Activated B cell treated with CpG ODN at 0.5 μM for 24 hours (primary cell): ENCODE data around the gene ATG5. TPM values are rescaled to one million over a fixed set of nuclear protein-coding genes. Genes with fewer than 3 reads are reported as not detected.
"Not testable (repeated sequence)": the region's sequence is repeated elsewhere in the genome, so short reads cannot be mapped to it uniquely, and the experiment has no call there.

Experiments used
- ATAC-seq: fragments of 200-7000 bp; cut with Tn5 transposase; one replicate; pipeline ENCODE4 v1.10.0; 2021; ENCODE audit warnings: low read depth, mild to moderate bottlenecking, moderate library complexity
- CTCF ChIA-PET: fragments of 350-600 bp; sonication (Branson Sonifier 250); formaldehyde crosslinking; loops from one replicate; lab custom pipeline; 2021; ENCODE audit warnings: antibody characterized with exemption; lab: Charles Lee
- POLR2A ChIA-PET: fragments of 350-600 bp; sonication (Branson Sonifier 250); formaldehyde crosslinking; loops from one replicate; lab custom pipeline; 2021; ENCODE audit warnings: antibody characterized with exemption; lab: Charles Lee
- DNase-seq: peaks from one replicate; pipeline ENCODE4 v3.0.0; 2022
- H3K27ac Mint-ChIP-seq: one replicate; pipeline ENCODE4 v1.8.0; 2020; ENCODE audit warnings: mixed read lengths
- H3K27me3 Mint-ChIP-seq: one replicate; pipeline ENCODE4 v1.8.0; 2021; ENCODE audit warnings: mixed read lengths
- H3K36me3 Mint-ChIP-seq: one replicate; pipeline ENCODE4 v1.8.0; 2021; ENCODE audit warnings: low read depth, mixed read lengths
- H3K4me1 Mint-ChIP-seq: one replicate; pipeline ENCODE4 v1.8.0; 2021; ENCODE audit warnings: mixed read lengths
- H3K4me3 Mint-ChIP-seq: one replicate; pipeline ENCODE4 v1.8.0; 2020; ENCODE audit warnings: mild to moderate bottlenecking, mixed read lengths
- H3K9me3 Mint-ChIP-seq: one replicate; pipeline ENCODE4 v1.8.0; 2020; ENCODE audit warnings: mixed read lengths
- CTCF ChIP-seq: fragments of 200-600 bp; IDR thresholded peaks from one replicate; pipeline ENCODE4 v1.8.0; 2022; ENCODE audit warnings: antibody characterized with exemption, mild to moderate bottlenecking
- intact Hi-C: fragments of 100-400 bp; cut with micrococcal nuclease; formaldehyde crosslinking; loops from one replicate; pipeline ENCODE4 v1.15.1; 2024
- total RNA-seq: library from RNA; stranded (reverse); gene quantifications from 2 replicates; pipeline ENCODE4 v1.2.3, GENCODE V29; 2022

ATG5 gene
- total RNA-seq, 1 donor from 2014 or later, result 30.3 TPM

DNA sequence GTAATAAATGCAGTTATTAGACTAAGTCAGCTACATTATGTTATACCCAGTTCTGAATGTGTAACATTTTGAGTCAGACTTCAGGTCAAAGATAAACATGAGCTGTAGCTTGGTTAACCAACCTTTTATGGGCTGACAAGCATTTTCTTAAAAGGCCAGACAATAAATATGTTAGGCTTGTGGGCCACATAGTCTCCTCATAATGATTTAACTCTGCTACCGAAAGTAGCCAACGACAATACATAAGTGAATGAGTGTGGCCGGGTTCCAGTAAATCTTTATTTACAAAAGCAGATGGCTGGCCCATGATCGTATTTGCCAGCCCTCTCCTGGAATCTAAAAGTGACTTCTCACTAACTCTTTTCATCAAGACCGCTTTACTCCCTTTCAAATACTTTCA lies 49.9 kb downstream of the ATG5 start:
- ATAC-seq, result no peak
- peaks cover 9% of the 10 kb centered on the region for H3K4me1 Mint-ChIP-seq
- CTCF ChIA-PET, result no interaction called here

GRCh38 chr6:106273087-106273486 lies 52.5 kb downstream of the ATG5 start:
- POLR2A ChIA-PET, result no interaction called here
- CTCF ChIA-PET, result no interaction called here
- Mint-ChIP-seq H3K27me3 (no peaks in the 10 kb centered on the region), H3K27ac (no peak overlapping the region), H3K9me3 (no peaks in the 10 kb centered on the region), H3K36me3 (peaks cover 29% of the 10 kb centered on the region), H3K4me3 (no peak overlapping the region), H3K4me1 (peaks cover 14% of the 10 kb centered on the region)
- DNase-seq (no peak), ATAC-seq (no peak)
- intact Hi-C loops, result no loop called here
- TF ChIP-seq CTCF, result no peak

More for the DNA sequence above, 49.9 kb downstream of the ATG5 start:
- POLR2A ChIA-PET, result interaction anchor here (0.6 kb wide), 1 partner anchor 74 kb away, joined by 3 read pairs; no protein-coding TSS in a partner anchor
- no peak overlapping the region for H3K4me3 Mint-ChIP-seq
- H3K36me3 Mint-ChIP-seq, result peaks cover 40% of the 10 kb centered on the region
- DNase-seq, result no peak
- H3K9me3 Mint-ChIP-seq, result no peaks in the 10 kb centered on the region
- no peaks in the 10 kb centered on the region for H3K27me3 Mint-ChIP-seq
- intact Hi-C loops, result no loop called here
- no peak for TF ChIP-seq CTCF
- no peak overlapping the region for H3K27ac Mint-ChIP-seq

DNA sequence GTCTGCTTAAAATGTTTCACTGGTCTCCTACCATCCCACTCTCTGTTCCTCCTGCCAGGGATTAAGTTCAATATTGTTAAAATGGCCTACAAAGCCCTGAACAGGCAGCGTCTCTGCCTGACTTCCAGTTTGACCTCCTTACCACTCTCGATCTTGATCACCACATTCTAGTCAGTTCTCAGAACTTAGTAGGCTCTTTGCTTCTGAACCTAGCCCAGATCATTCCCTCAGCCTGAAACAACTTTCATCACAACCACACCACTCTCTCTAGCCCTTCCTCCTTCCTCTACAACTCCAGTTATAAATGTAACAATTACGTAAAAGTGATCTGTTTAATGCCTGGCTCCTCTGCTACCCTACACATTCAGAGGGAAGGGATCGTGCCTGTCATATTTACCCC lies 53.3 kb downstream of the ATG5 start:
- Mint-ChIP-seq H3K36me3 (peaks cover 31% of the 10 kb centered on the region), H3K27me3 (no peaks in the 10 kb centered on the region), H3K9me3 (no peaks in the 10 kb centered on the region), H3K27ac (no peak overlapping the region), H3K4me1 (peaks cover 14% of the 10 kb centered on the region), H3K4me3 (no peak overlapping the region)
- ChIA-PET CTCF (no interaction called here), POLR2A (no interaction called here)
- DNase-seq (no peak), ATAC-seq (no peak)
- TF ChIP-seq CTCF, result no peak
- intact Hi-C loops, result no loop called here

DNA sequence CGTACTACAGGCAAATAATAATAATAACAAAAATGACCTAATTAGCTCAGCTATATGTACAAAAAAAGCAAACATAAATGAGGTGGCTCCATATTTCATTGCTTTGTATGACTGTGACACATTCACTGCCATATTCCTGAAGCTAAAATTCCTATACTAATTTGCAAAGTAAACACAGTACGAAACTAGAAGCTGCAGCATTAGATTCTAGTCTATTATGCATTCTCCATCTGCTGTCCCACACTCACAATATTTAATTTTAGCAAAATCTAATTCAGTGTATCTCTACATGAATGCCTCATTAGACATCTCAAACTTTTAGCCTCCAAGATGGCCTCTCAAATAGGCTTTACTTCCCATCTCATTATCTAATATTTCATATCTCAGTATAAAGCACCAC lies 55.1 kb downstream of the ATG5 start:
- ATAC-seq (no peak), DNase-seq (no peak)
- peaks cover 5% of the 10 kb centered on the region for H3K9me3 Mint-ChIP-seq
- no peaks in the 10 kb centered on the region for H3K27me3 Mint-ChIP-seq
- peaks cover 14% of the 10 kb centered on the region for H3K4me1 Mint-ChIP-seq
- ChIA-PET CTCF (no interaction called here), POLR2A (no interaction called here)
- H3K27ac Mint-ChIP-seq, result no peak overlapping the region
- TF ChIP-seq CTCF, result no peak
- intact Hi-C loops, result no loop called here
- no peak overlapping the region for H3K4me3 Mint-ChIP-seq
- peaks cover 30% of the 10 kb centered on the region for H3K36me3 Mint-ChIP-seq

DNA sequence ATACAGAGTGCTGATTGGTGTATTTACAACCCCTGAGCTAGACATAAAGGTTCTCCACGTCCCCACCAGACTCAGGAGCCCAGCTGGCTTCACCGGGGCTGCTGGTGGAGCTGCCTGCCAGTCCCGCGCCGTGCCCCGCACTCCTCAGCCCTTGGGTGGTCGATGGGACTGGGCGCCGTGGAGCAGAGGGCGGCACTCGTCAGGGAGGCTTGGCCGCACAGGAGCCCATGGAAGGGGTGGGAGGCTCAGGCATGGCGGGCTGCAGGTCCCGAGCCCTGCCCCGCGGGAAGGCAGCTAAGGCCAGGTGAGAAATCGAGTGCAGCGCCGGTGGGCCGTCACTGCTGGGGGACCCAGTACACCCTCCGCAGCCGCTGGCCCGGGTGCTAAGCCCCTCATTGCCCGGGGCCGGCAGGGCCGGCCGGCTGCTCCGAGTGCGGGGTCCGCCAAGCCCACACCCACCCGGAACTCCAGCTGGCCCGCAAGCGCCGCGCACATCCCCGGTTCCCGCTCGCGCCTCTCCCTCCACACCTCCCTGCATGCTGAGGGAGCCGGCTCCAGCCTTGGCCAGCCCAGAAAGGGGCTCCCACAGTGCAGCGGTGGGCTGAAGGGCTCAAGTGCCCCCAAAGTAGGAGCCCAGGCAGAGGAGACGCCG lies 56.2 kb downstream of the ATG5 start:
- ATAC-seq, H3K27ac Mint-ChIP-seq, H3K27me3 Mint-ChIP-seq, intact Hi-C loops, DNase-seq, CTCF ChIA-PET, H3K4me3 Mint-ChIP-seq, POLR2A ChIA-PET: not testable (repeated sequence)
- H3K9me3 Mint-ChIP-seq, result peaks cover 11% of the 10 kb centered on the region
- H3K4me1 Mint-ChIP-seq, result peaks cover 14% of the 10 kb centered on the region
- peaks cover 39% of the 10 kb centered on the region for H3K36me3 Mint-ChIP-seq

- ATAC-seq, intact Hi-C loops, POLR2A ChIA-PET, CTCF ChIA-PET, H3K27me3 Mint-ChIP-seq, DNase-seq, H3K4me3 Mint-ChIP-seq, H3K27ac Mint-ChIP-seq: not testable (repeated sequence)
- Mint-ChIP-seq H3K4me1 (peaks cover 14% of the 10 kb centered on the region), H3K9me3 (peaks cover 12% of the 10 kb centered on the region), H3K36me3 (peaks cover 45% of the 10 kb centered on the region)
Observed at GRCh38 chr6:106268500-106268899, 57.1 kb downstream of the ATG5 start.

GRCh38 chr6:106264433-106264832 lies 61.1 kb downstream of the ATG5 start:
- POLR2A ChIA-PET, CTCF ChIA-PET, H3K4me3 Mint-ChIP-seq, intact Hi-C loops, H3K27ac Mint-ChIP-seq, H3K4me1 Mint-ChIP-seq, DNase-seq, ATAC-seq, H3K27me3 Mint-ChIP-seq: not testable (repeated sequence)
- Mint-ChIP-seq H3K9me3 (peaks cover 12% of the 10 kb centered on the region), H3K36me3 (peaks cover 73% of the 10 kb centered on the region)

DNA sequence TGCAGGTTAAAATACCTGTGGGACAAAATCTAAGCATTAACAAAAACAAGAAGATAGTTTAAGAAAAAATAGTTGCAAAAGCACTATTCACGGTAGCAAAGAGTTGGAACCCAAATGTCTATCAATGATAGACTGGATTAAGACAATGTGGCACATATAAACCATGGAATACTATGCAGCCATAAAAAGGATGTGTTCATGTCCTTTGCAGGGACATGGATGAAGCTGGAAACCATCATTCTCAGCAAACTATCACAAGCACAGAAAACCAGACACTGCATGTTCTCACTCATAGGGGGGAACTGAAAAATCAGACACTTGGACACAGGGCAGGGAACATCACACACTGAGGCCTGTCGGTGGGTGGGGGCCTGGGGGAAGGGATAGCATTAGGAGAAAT lies 65.8 kb downstream of the ATG5 start:
- POLR2A ChIA-PET, DNase-seq, CTCF ChIA-PET, intact Hi-C loops, H3K4me3 Mint-ChIP-seq, H3K9me3 Mint-ChIP-seq, H3K27me3 Mint-ChIP-seq, ATAC-seq, H3K27ac Mint-ChIP-seq, H3K4me1 Mint-ChIP-seq: not testable (repeated sequence)
- peaks cover 46% of the 10 kb centered on the region for H3K36me3 Mint-ChIP-seq
